GM19351 (cell line): Measurements from ENCODE around the gene GNB5.
"Not testable (repeated sequence)": the region's sequence is repeated elsewhere in the genome, so short reads cannot be mapped to it uniquely, and the experiment has no call there.

Experiments
- ATAC-seq: cut with Tn5 transposase; IDR thresholded peaks from one replicate; pipeline ENCODE4 v1.9.1; 2021; ENCODE audit warnings: mild to moderate bottlenecking, moderate library complexity; ENCODE audit not compliant: unreplicated experiment

GNB5 gene

DNA sequence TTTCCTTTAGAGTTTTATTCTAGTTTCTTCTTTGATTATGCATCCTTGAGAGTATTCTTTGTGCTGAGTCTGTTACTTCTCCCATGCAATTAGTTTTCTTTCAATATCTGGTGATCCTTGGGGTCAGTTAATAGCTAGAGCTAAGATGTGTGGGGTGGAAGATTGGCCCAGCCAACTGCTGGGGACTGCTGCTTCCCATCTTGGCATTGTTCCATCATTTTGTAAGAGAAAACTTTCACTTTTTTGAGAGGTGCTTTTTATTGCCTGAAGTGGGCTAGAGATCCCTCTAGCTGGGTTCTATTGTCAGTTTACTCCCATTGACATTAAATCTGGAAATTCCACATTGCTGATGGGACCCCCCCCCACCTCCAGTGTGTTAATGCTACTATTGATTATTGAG, 94.0 kb downstream of the GNB5 start:
- no peak for ATAC-seq

DNA sequence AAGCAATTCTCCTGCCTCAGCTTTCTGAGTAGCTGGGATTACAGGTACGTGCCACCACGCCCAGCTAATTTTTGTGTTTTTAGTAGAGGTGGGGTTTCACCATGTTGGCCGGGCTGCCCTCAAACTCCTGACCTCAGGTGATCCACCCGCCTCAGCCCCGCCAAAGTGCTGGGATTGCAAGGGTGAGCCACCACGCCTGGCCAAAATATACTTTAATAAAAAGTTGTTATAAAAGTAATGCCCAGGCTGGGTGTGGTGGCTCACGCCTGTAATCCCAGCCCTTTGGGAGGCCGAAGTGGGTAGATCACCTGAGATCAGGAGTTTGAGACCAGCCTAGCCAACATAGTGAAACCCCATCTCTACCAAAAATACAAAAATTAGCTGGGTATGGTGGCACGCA, 94.7 kb downstream of the GNB5 start:
- not testable (repeated sequence) for ATAC-seq

DNA sequence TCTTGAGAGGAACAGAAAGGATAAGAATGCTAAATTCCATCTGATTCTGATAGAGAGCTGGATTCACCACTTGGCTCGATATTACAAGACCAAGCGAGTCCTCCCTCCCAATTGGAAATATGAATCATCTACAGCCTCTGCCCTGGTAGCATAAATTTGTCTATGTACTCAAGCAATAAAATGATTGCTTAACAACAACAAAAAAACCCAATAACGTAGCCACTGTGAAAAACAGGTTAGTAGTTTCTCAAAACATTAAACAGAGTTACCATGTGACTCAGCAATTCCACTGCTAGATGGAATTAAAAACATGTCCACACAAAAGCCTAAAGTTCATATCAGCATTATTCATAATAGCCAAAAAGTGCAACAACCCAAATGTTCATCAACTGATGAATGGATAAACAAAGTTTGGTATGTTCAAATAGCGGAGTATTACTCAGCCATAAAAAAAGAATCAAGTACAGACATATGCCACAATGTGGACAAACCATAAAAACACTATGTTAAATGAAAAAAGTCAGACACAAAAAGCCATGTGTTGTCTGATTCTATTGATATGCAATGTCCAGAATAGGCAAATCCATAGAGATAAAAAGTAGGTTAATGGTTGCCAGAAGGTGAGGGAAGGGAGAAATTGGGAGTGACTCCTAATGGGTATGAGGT, 95.5 kb downstream of the GNB5 start:
- no peak for ATAC-seq

DNA sequence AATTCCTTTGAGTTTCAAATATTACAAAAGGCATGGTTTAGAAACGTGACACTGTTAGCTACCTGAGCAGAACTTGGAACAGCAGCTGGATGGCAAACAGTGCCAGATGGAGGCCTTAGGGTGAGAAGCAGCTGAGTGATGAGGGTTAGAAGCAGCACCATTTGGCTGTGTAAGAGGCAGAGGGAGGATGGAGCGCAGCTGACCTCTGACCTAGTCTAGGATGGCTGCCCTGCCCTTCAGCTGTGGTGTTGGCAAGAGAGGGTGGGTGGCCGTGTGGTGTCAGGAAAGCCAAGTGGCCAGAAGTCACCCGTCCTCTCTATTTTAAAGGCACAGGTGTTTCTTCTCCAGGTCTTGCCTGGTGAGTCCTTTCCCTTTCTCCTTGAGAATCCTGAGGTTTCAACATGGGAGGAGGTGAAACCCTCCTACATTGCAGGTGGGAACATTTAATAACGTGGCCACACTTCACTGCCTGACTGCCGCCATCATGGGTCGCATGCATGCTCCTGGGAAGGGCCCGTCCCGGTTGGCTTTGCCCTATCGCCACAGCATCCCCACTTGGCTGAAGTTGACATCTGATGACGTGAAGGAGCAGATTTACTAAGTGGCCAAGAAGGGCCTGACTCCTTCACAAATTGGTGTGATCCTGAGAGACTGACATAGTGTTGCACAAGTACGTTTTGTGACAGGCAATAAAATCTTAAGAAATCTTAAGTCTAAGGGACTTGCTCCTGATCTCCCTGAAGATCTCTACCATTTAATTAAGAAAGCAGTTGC, 96.2 kb downstream of the GNB5 start:
- no peak for ATAC-seq

DNA sequence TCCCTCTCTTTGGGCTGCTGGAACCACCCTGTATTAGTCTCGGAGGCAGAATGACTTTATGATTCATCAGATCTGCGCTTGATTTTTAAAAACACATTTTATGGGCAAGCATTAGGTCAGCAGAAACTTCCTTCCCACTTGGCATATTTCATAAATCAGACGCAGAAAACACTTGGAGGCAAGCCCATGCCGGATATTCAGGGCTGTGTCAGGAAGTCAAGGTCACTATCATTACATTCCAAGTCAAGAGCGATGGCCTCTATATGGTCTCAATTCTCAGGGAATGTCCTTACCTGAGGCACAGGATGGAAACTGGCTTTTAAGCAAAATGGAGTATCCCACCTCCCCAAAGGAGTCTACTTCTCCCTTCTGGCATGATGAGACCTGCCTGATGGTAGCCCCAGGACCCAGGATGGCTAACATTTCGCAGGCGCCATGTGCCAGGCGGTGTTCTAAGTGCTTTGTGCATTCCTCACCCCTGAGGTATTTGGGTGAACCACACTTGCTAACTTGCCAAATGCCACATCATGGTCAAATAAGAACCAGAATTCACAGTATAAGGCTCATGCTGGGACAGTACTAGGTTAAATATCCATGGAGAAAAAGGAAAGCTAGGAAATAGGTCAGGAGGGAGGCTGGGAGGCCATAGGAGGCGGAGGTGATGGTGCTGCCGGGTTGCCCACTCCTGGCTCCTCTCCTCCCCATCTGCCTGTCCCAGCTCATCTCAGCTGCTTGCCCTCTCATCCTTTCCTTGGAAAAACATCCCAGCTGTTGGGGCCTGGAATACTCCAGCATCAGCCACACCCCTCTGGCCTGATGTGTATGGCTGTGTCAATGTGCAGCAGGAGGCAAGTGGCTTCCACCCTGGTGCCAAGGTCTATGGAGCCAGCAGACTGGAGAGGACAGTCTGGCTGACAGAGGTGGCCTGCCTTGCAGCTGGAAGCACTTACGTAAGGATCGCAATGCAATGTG, 97.4 kb downstream of the GNB5 start:
- ATAC-seq, result no peak

DNA sequence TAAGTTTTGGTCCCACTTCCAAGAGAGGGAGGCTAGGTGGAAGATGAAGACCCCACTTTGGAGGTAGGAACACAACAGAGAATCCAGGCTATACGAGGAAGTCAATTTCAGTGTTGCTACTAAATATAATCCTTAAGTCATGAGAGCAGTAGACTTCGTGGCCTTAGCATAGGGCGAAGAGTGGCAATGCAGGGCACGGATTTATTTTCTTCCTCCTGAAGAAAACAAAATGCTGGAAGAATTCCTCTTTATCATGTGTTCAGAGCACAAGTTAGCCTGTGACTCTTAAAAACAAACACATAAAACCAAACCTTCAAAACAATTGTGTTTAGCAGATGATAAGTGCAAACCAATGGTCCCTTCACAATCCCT, 98.0 kb downstream of the GNB5 start:
- ATAC-seq, result no peak

DNA sequence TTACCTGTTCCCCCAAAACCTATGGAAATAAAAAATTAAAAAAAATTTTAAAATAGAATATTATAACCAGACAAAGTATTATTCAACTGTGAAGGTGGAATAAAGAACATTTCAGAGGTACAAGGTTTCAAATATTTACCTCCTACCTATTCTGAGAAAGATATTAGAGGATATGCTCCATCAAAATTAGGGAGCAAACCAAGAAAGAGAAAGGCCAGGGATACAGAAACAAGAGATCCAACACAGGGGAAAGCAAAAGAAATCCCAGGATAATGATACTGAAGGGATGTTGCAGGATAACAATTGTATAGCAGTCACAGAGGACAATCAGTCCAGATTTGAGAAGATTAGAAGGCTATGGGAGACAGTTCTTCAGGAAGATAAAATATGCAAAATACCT, 101.0 kb downstream of the GNB5 start:
- no peak for ATAC-seq

DNA sequence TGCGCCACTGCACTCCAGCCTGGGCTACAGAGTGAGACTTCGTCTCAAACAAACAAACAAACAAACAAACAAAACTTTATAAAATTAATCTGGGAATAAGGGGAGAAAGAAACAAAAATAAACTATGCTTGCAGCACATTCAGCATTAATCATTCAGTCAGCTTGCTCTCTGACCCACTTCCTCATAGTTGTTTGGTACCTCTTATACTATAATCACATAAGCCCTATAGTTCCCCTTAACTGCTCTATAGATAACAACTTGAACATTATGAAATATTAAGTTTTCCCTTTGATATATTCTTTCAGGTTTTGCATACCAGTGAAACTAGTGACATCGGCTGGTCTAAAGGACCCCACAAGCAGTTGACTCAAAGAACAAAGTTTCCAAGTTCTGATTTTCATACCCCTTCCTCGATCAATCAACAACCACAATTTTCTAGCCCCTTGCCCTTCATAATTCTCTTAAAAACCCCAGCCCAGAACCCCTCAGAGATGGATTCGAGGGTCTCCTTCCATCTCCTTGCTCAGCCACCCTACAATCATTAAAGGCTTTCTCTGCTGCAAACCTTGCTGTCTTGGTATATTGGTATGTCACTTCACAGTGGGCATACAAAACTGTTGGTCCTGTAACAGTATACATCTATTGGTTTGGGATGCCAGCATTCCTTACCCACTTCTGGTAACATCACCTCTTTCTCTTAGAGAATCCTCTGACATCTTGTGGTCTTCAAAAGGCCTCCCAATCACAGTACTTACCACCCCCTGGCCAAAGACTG, 105.0 kb downstream of the GNB5 start:
- ATAC-seq, result no peak

DNA sequence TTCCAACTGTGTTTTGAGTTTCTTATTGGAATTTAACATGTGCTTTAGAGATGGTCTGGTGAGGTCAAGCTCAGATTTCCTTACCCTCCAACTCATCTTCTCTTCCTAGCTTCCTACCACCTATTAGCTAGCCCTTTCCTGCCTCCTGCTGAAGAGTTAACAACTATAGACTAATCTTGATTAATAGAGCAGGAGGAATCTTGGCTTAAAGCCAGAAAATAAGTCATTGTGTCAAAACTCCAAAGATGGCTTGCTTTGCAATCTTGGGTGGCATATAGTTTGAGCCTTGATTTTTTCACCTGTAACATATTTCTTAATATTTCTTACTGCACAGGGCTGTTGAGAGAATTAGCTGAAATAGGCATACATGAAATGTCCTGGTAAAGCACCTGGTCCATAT, 105.9 kb downstream of the GNB5 start:
- no peak for ATAC-seq

DNA sequence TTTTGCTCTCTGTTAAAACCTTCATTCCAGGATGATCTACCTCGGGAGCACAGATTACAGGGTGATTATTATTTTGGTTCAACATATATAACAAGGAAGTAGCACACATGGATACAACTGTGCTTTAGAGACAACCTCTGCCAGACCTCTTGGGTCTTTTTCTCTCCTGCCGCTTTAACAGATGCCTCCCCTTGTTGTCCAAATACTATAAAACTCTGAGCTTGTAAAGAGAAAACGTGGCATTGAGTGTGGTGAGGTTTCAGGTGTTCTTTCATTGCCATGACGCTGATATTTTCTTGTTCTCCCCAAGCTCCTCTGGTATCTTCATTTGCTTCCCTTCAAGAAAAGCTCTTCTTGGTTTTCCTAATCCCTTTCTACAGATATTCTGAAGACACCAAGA, 107.6 kb downstream of the GNB5 start:
- no peak for ATAC-seq

DNA sequence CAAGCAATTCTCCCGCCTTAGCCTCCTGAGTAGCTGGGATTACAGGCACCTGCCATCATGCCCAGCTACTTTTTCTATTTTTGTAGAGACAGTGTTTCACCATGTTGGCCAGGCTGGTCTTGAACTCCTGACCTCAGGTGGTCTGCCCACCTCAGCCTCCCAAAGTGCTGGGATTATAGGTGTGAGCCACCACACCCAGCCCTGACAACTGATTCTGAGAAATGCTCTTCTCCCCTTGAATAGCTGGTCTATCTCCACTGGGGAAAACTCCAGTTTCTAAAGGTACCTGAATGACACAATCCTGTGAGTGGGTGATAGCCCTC, 108.2 kb downstream of the GNB5 start:
- ATAC-seq, result not testable (repeated sequence)

DNA sequence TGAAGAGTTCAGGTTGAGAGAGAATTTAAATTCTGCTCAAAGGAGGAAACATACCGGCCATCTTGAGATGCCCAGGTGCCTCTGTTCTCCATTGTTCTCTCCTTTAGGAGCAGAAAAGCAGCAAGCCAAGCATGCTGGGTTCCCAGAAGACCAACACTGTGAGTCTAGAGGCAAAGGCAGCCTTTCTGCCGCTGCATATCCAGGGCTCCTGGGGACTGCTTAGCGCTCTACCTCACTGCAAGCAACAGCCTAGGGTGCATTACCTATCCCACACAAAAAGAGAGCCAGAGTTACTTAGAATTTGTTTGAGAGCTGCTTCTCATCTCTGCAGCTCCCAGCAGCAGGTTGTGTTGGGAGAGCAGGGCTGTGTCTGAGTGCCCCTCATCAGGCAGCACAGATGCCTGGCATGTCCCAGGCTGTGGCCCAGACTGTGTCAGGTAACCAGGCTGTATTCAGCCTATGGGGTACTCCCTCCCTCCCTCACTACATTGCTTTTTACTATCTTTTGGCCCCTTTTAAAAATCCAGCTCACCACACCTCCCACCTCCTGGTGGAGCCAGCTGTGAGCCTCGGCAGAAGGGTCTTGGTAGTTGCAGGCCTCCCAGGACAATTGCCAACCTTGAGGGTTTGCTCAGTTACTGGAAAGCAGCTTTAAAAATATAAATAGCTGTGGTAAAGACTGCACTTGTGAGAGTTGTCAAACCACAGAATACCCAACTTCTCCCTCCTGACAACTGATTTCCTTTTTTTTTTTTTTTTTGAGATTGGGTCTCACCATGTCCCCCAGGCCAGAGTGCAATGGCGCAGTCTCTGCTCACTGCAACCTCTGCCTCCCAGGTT, 108.8 kb downstream of the GNB5 start:
- ATAC-seq, result peak; percentile 64

DNA sequence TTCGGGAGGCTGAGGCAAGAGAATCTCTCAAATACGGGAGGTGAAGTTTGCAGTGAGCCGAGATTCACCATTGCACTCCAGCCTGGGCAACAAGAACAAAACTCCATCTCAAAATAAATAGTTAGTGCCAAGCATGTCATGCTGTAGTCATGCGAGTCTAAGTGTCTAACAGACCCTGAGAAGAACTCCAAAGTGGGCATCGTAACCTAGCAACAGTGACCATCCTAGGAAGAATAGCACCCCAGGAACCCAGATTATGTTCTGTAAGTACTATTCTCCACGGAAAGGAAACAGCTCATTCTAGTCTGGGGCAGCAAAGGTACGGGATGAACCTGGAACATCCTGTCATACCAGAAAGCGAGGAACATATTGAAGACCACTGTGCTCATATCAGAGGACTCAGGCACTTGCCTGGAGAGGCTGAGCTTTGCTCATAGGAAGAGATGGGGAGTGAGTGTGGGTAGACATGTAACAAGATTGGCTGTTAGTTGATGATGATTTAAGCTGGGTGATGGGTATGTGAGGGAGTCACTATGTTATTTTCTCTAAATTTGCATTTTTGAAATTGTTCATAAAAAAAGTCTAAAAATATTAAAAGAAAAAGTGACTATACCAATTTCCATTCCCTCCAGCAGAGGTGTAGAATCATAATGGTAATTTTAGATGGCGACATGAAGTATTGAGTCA, 110.3 kb downstream of the GNB5 start:
- no peak for ATAC-seq

DNA sequence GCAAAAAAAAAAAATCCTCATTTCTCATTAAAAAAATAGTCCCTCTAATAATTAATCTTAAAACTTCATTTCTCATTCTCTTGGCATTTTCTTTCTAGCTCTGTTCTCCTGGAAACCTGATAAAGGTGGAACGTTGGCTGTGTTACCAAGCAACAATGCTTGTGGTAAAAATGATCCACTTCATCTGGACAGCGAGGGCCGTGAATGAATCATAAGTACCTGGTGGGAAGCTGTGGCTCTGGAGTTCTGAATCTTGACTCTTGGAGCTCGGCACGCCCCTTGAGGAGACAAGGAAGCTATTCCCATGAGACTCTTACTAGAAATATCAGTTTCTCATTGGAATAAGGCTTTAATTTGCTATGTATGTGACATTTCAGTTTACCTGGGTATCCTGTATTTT, 111.2 kb downstream of the GNB5 start:
- ATAC-seq, result no peak

DNA sequence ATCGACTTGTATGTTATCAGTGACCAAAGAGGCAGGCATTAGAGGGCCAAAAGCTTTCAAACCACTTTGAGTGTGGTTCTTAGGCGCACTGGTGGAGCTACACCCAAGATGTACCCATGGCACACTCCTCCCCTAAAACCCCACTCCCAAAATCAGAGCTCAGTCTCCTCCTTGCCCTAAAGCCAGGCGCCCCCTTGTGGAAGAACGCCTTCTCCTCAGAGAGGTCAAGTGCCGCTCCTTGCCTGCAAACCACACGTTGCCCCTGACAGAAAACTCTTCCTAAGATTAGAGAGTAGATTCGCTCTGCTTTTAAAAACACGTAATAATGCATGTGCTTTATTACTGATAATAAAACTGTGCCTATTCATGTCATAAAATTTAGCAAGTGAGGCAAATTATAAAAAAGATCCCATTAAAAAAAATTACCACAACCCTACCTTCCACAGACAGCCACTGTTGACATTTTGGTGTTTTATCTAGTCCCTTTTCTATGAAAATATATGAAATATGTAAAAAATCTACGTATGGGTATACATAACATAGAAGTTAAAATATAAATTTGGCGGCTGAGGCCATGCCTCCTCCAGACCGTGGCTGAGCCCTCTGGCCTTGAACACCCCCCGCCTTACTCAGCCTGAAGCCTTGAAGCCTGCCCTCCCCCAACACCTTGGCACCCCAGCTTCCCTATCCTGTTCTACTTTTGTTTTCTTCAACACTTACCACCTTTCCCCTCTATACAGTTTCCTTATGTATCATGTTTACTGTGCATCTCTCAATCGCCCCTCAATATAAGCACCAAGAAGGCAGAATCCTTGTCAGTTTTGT, 112.1 kb downstream of the GNB5 start:
- no peak for ATAC-seq

DNA sequence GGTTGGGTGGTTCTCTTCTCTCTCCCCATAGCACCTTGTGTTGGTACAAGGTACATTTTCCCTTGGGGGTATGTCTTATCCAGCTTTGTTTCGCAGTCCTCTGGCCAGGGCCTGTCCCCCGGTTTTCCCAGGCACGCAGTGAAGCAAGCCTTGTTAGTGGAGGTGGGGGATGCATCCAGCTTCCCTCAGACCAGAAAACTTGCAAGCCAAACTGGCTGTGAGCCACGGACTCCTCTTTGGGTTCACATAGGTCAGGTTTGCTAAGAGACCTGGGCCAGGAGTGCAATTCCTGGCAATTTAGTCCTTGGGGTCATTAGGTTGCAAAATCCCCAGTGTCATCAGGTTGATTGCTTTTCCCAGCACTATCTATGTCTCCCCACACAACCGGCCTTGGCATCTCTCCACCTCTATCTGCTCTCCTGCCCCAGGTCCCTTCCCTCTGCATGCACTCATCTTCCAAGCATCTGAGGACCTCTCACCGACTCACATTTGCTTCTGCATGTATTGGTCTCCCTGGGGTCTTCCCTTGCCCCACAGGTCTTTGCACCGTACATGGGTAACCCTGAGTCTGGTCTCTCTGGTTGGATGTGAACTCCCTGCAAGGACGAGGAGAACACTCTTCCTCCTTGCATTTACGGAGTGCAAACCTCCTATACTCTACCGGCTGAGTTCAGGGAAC, 112.9 kb downstream of the GNB5 start:
- no peak for ATAC-seq

DNA sequence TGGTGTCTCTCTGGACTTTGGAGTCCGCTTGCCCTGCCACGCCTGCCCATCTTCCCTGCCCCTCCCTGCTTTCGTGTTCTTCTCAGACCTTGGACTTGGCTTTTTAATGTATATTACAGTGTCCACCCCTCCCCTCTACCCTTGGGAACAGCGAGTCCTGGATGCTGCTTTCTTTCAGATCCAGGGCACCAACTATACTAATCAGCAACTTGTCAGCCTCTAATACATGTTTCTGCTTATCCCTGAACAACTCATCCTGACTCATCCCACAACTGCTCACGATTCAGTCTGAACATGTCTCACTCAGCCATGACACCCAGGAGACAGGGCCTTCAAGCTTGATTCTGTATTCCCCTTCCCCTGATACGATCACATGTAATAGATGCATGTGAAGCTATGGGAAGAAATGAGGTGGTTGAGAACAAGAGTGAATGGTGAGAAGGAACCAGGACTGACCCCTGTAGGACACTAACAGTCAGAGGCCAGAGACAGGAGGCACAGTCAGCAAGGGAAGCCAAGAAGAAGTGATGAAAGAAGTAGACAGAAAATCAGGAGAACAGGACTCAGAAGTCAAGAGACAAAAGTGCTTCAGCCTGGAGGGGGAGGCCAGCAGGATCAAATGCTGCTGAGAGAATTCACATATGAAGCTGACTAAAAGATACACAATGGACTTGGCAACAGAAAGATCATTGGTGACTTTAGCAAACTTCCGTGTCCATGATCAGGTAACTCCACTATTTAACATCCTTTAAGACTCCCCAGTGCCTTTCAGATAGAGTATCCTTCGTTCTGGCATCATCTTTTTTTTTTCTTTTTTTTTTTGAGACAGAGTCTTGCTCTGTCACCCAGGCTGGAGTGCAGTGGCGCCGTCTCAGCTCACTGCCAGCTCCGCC, 114.1 kb downstream of the GNB5 start:
- ATAC-seq, result no peak
